ENCODE measurements around the gene GPR157. TPM values are rescaled to one million over a fixed set of nuclear protein-coding genes. Genes with fewer than 3 reads are reported as not detected.
"Not testable (repeated sequence)": the region's sequence is repeated elsewhere in the genome, so short reads cannot be mapped to it uniquely, and the experiment has no call there.

Gene GPR157, protein sequence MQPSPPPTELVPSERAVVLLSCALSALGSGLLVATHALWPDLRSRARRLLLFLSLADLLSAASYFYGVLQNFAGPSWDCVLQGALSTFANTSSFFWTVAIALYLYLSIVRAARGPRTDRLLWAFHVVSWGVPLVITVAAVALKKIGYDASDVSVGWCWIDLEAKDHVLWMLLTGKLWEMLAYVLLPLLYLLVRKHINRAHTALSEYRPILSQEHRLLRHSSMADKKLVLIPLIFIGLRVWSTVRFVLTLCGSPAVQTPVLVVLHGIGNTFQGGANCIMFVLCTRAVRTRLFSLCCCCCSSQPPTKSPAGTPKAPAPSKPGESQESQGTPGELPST
- polyA plus RNA-seq (ENCODE audit: insufficient read length in 4 of 4) = 1 to 10 TPM; 1.3 to 2.2 (median 1.7) TPM

DNA sequence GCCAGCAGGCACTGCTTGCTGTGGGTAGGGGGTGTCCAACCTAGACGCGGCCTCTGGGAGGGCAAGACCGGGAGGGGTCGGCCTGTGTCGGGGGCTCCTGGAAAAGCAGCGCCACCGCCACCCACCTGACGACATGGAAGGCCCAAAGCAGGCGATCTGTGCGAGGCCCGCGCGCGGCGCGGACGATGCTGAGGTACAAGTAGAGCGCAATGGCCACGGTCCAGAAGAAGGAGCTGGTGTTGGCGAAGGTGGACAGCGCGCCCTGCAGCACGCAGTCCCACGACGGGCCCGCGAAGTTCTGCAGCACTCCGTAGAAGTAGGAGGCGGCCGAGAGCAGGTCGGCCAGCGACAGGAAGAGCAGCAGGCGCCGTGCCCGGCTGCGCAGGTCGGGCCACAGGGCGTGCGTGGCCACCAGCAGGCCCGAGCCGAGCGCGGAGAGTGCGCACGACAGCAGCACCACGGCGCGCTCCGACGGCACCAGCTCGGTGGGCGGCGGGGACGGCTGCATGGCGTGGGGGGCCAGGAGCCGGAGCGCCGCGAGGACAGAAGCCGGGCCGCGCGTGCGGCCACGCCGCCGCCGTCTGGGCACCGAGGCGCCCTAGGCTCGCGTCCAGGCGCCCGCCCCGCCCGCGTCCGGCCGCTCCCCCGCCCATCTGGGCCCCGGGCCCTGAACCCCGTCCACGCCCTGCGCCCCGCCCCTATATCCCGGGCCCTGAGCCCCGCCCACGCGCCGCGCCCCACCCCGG lies at the start of gene GPR157:
Gene GPR157 (minus strand): TSS at position 583 of the 746 bp plus-strand sequence. CDS start 75 bp downstream, at position 508.
- DNase-seq (ENCODE audit: low read depth in 4 of 4, low spot score in 3 of 4) = peak in 1 of 4 donors; percentile 29

DNA sequence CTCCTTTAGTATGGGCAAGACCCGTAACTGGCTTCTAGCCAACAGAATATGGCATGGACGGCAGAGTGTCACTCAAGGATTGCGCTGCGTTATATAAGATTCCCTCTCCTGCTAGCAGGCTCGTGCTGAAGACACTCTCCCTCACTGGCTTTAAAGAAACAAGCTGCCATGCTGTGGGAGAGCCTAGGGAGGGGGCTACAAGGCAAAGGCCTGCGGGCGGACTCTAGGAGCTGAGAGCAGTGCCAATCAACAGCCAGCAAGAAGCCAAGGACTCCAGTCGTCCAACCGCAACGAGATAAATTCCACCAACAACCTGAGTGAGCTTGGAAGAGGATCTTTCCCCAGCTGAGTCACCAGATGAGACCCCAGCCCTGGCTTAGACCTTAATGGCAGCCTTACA lies 45.9 kb upstream of the GPR157 start:
- DNase-seq (ENCODE audit: low read depth in 4 of 4, low spot score in 3 of 4) = no peak

DNA sequence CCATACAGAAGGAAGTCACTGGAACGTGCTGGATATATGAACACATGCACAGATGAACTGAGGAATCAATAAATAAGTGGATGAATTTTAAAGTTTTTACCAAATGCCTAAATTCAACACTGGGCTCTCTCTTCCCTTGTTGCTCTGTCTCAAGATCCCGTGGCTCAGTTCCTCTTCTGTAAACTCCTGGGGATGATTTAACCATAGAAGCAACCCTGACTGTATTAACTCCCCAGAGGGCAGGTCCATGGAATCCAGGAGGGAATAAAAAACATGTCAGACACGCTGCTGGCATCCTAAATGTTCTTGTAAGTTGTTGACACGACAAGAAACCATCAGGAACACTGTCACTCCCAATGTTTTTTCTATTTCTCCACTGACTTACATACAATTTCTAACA lies 45.3 kb upstream of the GPR157 start:
- no peak for DNase-seq (ENCODE audit: low read depth in 4 of 4, low spot score in 3 of 4)

DNA sequence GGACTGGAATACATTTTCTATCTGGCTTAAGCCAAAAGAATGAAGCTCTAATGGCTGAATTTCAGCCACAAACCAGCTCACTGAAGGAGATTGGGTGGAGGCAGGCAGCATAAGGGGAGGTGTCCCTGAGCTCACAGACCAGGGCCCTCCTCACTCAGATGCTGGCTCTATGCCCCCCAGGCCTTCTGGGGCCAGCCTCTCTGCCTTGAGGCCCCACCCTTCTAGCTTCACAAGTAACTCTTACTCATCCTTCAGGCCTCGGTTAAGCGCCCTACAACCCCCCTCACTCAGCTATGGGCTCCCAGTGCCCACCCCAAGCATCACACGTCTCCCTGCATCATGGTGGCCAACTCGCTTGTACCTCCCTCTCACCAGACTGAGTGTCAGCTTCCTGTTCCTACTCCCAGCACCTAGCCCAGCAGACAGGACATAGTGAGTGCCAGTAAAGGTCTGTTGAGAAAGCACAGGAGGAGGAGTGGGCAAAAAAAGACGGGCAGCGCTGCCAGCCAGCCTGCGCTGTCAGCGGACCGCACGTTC lies 40.8 kb upstream of the GPR157 start:
- no peak for DNase-seq (ENCODE audit: low read depth in 4 of 4, low spot score in 3 of 4)

DNA sequence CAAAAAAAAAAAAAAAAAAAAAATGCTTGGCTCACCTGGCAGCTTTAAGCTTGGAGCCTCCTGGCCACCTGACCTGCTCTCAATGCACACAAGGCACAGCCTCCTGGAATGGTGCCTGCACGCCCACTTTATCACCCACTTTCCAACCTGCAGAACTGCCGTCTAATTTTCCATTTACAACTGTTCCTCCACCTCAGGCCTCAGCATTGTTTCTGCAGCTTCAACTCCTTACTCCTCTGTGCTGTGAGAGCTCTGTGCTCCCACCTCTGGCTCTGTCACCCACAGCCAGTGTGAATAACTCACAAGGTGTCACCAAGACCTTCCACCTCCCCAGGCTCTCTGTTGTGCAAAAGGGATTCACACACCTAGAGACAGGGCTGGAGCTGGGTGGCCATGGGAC lies 38.7 kb upstream of the GPR157 start:
- DNase-seq (ENCODE audit: low read depth in 4 of 4, low spot score in 3 of 4) = no peak

DNA sequence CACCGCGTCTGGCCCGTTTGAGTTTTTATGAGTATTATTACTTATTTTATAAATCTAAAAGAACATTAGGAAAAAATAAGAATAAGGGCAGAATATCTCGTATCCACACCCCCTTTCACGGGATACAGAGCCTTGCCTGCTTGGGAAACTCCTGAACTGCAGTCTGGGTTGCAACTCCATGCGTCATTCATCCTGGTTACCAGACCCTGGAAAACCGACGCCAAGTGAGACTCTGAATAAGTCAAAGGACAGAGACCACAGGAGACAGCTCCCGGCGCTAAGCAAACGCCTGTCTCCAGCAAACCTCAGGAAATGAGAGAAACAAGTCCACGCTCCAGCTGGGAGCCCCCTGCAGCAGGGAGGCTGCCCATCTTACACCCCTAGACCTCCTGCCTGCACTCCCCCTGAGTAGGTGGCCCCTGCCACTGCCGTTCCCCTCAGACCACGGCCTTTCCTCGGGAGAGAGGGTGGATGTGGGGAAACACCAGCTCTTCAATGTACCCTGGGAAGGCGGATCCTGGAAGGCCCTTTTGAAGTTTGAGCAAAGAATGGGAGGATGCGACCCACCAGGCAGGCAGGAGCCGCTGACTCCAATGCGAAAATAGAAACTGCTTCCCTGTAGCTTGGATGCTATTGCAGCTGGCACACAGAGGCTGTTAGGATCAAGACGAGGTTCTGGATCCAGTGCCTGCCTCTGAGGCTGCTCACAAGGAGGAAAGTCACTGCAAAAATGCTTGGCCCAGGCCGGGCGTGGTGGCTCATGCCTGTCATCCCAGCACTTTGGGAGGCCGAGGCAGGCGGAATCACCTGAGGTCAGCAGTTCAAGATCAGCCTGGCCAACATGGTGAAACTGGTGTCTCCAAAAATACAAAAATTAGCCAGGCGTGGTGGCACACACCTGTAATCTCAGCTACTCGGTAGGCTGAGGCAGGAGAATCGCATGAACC lies 37.7 kb upstream of the GPR157 start:
- DNase-seq (ENCODE audit: low read depth in 4 of 4, low spot score in 3 of 4) = no peak

DNA sequence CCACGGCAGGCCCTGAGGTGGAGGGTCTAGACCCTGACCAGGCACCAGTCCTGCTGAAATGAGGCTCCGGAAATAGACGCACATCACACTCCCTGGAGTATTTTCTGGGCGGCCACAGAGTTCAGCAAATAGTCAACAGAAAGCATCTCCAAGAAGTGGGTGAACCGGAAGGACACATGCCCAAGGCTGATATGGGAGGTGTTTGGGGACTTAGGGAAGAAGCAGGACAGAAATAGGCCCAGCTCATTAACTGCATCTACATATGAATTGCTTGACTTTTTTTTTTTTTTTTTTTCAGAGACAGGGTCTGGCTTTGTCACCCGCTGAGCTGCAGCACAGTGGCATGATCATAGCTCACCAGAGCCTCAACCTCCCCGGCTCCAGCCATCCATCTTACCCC lies 36.5 kb upstream of the GPR157 start:
- DNase-seq (ENCODE audit: low read depth in 4 of 4, low spot score in 3 of 4) = no peak

DNA sequence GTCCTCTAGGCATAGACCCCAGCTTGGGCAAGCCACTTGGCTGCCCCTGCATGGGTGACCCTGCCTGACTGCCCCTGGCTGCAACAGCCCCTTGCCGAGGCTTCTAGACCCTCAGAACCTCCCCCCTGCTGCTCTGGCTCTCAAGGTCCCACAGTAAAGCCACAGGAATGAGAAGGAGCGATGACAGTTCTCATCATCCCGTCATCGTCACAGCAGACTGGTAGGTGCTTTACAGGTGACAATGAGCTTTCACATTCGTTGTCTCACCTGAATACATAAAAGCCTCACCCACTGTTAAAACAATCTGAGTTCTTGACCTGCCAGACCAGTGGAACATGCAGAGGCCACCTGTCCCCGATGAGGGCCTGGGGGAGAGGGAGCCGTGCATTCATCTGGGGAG lies 36.0 kb upstream of the GPR157 start:
- DNase-seq (ENCODE audit: low read depth in 4 of 4, low spot score in 3 of 4) = no peak

DNA sequence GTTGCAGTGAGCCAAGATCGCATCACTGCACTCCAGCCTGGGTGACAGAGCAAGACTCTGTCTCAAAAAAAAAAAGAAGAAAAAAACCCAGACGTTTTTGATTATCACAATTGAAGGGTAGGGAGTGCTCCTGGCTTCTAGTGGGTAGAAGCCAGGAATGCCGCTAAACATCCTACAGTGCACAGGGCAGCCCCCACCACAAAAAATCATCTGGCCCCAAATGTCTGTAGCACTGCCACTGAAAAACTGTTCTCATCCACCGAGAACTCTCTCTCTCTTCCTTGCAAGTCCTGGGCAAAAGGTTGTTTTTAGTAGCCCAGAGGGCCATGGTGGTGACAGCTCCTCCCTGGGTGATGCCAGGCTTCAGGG lies 35.6 kb upstream of the GPR157 start:
- DNase-seq (ENCODE audit: low read depth in 4 of 4, low spot score in 3 of 4) = no peak

DNA sequence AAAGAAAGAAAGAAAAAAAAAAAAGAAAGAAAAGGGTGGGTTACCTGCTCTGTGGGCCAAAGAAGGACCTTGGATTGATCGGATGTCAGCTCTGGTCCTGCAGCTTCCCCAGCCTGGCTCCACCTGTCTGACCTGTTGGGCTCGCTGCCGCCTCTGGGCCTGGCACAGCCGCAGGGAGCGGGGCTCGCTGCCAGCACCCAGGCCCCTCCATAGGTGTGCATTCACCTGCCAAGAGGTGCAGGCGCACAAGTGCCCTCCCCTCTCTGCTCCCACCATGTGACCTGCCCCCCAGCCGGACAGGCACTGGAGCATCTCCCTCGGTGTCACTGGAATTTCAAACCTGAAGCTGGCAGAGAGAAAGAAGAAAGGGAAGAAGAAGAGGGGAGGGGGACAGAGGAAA lies 33.1 kb upstream of the GPR157 start:
- no peak for DNase-seq (ENCODE audit: low read depth in 4 of 4, low spot score in 3 of 4)

DNA sequence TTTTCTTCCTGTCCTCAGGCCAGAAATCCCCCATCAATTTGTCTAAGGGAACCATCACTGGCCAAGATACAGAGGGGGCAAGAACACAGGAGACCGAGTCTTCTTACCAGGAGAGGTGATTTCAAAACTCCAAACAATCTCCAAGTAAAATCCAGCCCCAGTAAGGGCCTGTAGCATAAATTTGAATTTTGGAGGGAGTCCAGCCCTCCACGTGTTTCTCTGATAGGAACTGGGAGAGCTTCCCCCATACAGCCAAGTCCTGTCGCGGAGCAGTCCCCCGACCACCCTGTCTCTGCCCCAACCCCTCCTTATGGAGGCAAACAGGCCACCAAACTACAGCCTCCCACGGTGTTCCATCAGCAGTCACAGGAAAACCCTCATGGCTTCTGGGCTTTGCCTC lies 32.4 kb upstream of the GPR157 start:
- DNase-seq (ENCODE audit: low read depth in 4 of 4, low spot score in 3 of 4) = no peak

DNA sequence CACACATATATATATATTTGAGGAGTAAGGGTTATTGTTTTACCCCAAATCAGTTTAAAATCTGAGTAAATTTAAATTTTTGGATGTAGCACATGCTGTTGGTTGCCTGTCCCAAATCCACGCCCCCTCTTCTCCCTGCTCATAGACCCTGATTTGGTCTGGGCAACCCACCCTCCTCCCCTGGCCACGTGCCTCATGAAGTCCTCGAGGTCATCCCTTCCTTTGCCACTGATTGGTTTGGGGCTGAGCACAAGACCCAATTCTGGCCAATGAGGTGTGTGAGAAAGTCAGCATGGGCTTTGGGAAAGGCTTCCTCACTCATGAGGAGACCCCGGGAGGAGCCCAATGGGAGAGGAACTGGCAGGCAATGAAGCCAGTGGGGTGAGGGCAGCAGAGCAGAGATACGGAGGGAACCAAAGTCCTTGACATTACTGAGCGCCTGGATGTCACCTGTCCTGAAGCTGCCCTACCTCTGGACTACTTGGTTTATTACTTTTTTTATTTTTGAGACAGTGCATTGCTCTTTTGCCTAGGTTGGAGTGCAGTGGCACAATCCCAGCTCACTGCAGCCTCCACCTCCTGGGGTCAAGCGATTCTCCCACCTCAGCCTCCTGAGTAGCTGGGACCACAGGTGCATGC lies 31.3 kb upstream of the GPR157 start:
- DNase-seq (ENCODE audit: low read depth in 4 of 4, low spot score in 3 of 4) = no peak

DNA sequence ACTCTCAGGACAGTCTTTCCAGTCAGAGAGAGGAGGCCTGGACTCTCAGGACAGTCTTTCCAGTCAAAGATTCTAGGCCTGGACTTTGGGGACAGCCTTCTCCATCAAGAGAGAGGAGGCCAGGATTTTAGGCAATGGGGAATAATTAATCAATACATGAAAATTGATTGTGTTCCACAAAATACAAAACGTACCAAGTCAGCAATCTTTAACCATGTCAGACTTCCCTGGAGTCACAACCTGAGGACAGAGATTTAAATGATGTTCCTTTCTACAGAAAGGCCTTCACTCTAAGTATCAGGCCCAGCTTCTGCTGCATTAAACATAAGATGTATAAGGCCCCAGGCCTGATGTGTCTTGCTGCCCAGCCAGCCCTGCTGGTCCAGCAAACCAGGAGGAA lies 27.0 kb upstream of the GPR157 start:
- no peak for DNase-seq (ENCODE audit: low read depth in 4 of 4, low spot score in 3 of 4)

DNA sequence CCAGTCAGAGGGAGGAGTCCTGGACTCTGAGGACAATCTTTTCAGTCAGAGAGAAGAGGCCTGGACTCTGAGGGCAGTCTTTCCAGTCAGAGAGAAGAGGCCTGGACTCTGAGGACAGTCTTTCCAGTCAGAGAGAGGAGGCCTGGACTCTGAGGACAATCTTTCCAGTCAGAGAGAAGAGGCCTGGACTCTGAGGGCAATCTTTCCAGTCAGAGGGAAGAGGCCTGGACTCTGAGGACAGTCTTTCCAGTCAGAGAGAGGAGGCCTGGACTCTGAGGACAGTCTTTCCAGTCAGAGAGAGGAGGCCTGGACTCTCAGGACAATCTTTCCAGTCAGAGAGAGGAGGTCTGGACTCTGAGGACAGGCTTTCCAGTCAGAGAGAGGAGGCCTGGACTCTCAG lies 26.5 kb upstream of the GPR157 start:
- not testable (repeated sequence) for DNase-seq (ENCODE audit: low read depth in 4 of 4, low spot score in 3 of 4)

DNA sequence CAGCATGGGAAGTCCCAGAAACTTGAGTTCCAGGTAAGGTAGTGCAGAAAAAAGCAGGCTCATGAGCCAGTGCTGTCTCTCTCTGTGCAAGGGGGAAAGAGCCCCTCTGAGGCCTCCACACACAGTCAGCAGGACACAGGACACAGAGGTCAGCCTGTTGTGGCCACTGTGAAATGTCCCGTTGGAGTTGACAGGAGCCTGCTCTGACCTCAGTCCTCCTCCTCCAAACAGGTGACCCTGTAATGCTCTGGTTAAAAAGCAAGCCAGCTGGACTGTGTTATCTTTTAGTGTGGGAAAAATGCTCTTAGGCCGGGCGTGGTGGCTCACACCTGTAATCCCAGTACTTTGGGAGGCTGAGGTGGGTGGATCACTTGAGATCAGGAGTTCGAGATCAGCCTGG lies 24.2 kb upstream of the GPR157 start:
- no peak for DNase-seq (ENCODE audit: low read depth in 4 of 4, low spot score in 3 of 4)

DNA sequence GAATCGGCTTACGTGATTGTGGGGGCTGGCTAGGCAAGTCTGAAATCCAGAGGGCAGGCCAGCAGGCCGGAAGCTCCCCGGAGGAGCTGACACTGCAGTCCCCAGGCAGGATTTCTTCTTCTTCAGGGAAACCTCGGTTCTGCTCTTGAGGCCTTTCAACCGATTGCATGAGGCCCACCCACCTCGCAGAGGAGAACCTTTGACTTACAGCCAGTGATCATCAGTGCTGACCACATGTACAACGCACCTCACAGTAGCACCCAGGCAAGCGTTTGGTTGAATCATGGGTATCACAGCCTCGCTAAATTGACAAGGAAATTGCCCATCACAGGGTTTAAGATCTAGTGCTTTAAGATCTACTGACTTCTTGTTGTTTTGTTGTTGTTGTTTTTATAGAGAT lies 23.6 kb upstream of the GPR157 start:
- DNase-seq (ENCODE audit: low read depth in 4 of 4, low spot score in 3 of 4) = no peak

DNA sequence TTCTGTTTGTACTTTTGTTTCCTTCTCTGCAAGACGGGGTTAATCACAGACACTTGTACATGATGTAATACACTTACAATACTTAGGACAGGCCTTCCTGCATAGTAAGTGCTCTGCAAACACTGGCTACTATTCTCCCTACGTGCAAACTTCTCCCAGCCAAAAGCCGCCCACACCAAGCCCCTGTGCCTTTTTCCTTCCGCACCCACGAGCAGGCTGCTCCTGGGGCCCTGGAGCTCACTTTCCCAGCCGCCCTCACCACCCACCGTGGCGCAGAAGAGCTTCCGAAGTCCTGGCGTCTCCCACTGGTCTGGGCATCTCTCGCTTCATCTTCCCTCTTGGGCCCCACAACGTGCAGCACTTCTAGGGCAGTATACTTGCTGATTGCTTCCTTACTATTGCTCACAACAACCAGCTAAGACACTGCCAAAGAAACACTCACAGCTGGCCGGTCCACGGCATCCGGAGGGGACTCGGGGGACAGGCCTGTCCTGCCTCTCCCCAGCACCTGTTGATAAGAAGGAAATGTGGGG lies 22.5 kb upstream of the GPR157 start:
- DNase-seq (ENCODE audit: low read depth in 4 of 4, low spot score in 3 of 4) = no peak

DNA sequence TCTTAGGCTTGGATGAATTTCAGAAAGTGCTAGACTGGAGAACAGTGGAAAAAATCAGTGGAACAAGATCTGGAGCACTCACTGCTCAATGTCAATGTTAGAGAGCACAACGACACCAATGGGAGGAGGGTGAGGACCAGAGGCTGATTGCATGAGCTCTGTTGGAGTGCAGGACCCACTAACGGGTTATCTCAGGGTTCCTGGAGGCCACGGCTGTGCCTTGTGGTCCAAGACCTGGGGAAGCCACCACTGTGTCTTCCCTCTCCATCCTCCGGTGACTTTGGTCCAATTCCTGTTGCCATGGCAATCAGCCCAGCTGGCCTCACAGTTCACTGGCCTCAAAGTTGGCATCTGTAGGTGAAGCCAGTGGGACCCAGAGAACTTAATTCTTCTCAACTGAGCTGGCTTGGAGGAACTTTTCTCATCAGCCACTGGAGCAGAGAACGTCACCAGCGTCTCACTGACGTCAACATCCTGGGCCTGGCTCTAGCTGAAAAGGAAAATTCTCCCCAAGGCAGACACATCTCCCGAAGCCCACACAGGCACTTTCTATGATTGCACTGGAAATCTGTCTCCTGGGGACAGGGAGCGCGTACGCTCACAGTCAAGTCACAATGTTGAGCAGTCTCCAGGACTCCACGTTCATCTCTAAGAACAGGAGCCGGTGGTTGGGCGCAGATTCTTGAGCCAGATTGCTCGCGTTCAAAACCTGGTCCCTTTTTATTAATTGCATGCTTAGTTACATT lies 21.9 kb upstream of the GPR157 start:
- DNase-seq (ENCODE audit: low read depth in 4 of 4, low spot score in 3 of 4) = no peak

DNA sequence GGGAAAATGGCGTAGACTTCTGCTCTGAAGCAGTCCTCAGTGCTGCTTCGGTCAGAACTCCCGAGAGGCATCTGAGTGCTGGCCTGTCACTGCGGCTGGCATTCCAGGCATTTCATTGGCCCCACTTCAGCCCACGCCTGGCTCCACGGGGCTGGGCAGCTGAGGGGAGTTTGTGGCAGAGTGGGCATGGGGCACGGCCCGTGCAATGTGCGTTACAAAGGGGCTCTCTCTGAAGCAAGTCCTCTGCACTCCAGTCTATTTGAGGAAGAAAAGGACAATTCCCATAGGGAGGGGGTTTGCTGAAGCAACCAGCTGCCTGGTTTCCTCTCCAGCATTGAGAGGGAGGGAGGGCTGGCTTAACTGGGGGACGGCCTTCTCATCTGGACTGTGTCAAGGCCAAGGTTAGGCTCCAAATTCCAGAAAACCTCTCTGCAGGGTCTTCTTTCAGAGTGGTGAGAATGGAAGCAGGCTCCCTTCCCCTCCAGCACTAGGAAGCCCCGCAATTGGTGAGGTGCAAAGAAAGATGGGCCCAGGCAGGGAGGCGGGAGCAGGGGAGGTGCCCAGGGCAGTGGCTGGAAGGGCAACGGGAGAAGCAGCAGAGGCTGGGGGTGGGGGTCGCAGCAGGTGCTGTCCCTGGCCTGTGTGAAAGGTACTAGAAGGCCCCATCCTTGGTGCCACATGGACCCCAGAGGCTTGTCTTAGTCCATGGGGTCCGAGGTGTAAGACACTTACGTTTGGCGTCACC lies 21.1 kb upstream of the GPR157 start:
- DNase-seq (ENCODE audit: low read depth in 4 of 4, low spot score in 3 of 4) = no peak

Data from right renal pelvis (tissue), 4 donors.